Skin of body (tissue), 2 donors: Measurements from ENCODE around the gene RPTOR. TPM values are rescaled to one million over a fixed set of nuclear protein-coding genes. Genes with fewer than 3 reads are reported as not detected.

ENCODE experiments used
- DNase-seq: peaks from one replicate; lab custom pipeline; 2025; lab: John Stamatoyannopoulos, UW
- total RNA-seq: library from RNA; depleted of rRNA; stranded (reverse); fragments of >200 nt; gene quantifications from one replicate; pipeline ENCODE4 v1.2.3, GENCODE V29; 2014

The RPTOR gene
- total RNA-seq, 1 donor from 2014 or later = 22.0 TPM

GRCh38 chr17:80987941-80988461 lies 443.4 kb downstream of the RPTOR start:
- DNase-seq = no peak

- DNase-seq = no peak
Observed at GRCh38 chr17:80989586-80989913, 444.9 kb downstream of the RPTOR start.

GRCh38 chr17:80990921-80991644 lies 446.4 kb downstream of the RPTOR start:
- DNase-seq = no peak

- no peak for DNase-seq
Observed at GRCh38 chr17:80991645-80992076, 447.0 kb downstream of the RPTOR start, which contains the start of gene CHMP6. TSS of gene CHMP6 (plus strand) at chr17:80991841. CDS start at chr17:80991919, 78 bp downstream.

GRCh38 chr17:80992077-80992947 lies 447.7 kb downstream of the RPTOR start:
- DNase-seq = no peak

GRCh38 chr17:80992948-80993624 lies 448.4 kb downstream of the RPTOR start:
- no peak for DNase-seq

GRCh38 chr17:80995131-80995530 lies 450.5 kb downstream of the RPTOR start:
- no peak for DNase-seq

GRCh38 chr17:80996422-80997305 lies 452.0 kb downstream of the RPTOR start:
- no peak for DNase-seq

GRCh38 chr17:80997424-80998117 lies 452.9 kb downstream of the RPTOR start:
- no peak for DNase-seq

- no peak for DNase-seq
Observed at GRCh38 chr17:80998118-80998747, 453.6 kb downstream of the RPTOR start.

GRCh38 chr17:80998748-80999535 lies 454.3 kb downstream of the RPTOR start:
- DNase-seq = no peak

- no peak for DNase-seq
Observed at GRCh38 chr17:80999536-81000333, 455.1 kb downstream of the RPTOR start.

- no peak for DNase-seq
Observed at GRCh38 chr17:81000334-81000630, 455.6 kb downstream of the RPTOR start.

- no peak for DNase-seq
Observed at GRCh38 chr17:81000631-81001357, 456.2 kb downstream of the RPTOR start.

- no peak for DNase-seq
Observed at GRCh38 chr17:81002013-81002384, 457.4 kb downstream of the RPTOR start.

- no peak for DNase-seq
Observed at GRCh38 chr17:81002409-81003361, 458.0 kb downstream of the RPTOR start.
